Measurements from ENCODE around the gene TRPC4. TPM values are rescaled to one million over a fixed set of nuclear protein-coding genes. Genes with fewer than 3 reads are reported as not detected.

Gene TRPC4
- total RNA-seq, 4 donors from 2014 or later: 0.60 to 1.2 (median 1.1) TPM; not detected in 1

DNA sequence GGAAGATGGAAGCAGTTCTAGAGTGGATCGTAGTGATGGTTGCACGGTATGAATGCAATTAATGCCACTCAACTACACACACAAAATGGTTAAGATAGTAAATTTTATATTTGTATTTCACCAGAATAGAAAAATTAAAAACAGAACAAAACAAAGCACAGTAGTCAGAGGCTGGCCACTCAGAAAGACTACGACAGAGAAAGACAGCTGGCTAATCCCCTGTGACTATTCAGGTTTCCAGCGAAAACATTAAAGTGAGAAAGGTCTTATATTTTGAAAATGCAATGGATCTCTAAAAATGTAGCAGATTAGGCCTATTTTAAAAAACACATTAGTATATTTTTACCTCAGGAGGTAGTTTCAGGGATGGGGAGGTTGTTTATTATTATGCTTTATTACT lies 139.7 kb downstream of the TRPC4 start:
- no peak overlapping the region for H3K27ac ChIP-seq
- H3K36me3 ChIP-seq: no peaks in the 10 kb centered on the region
- no peak overlapping the region for H3K4me3 ChIP-seq
- DNase-seq (ENCODE audit: low spot score in 2 of 2): no peak
- H3K27me3 ChIP-seq: no peaks in the 10 kb centered on the region
- no peaks in the 10 kb centered on the region for H3K9me3 ChIP-seq
- H3K4me1 ChIP-seq: no peaks in the 10 kb centered on the region
- 45 to 58% methylated on average over 4 of the region's 4 CpGs for whole genome bisulfite sequencing, 2 donors
- TF ChIP-seq, protein P1, sequence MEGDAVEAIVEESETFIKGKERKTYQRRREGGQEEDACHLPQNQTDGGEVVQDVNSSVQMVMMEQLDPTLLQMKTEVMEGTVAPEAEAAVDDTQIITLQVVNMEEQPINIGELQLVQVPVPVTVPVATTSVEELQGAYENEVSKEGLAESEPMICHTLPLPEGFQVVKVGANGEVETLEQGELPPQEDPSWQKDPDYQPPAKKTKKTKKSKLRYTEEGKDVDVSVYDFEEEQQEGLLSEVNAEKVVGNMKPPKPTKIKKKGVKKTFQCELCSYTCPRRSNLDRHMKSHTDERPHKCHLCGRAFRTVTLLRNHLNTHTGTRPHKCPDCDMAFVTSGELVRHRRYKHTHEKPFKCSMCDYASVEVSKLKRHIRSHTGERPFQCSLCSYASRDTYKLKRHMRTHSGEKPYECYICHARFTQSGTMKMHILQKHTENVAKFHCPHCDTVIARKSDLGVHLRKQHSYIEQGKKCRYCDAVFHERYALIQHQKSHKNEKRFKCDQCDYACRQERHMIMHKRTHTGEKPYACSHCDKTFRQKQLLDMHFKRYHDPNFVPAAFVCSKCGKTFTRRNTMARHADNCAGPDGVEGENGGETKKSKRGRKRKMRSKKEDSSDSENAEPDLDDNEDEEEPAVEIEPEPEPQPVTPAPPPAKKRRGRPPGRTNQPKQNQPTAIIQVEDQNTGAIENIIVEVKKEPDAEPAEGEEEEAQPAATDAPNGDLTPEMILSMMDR (IDR thresholded peaks at IDR 0.05): no peak
- TF ChIP-seq EP300 (IDR thresholded peaks at IDR 0.05) (no peak), POLR2A (IDR thresholded peaks at IDR 0.05) (no peak)

DNA sequence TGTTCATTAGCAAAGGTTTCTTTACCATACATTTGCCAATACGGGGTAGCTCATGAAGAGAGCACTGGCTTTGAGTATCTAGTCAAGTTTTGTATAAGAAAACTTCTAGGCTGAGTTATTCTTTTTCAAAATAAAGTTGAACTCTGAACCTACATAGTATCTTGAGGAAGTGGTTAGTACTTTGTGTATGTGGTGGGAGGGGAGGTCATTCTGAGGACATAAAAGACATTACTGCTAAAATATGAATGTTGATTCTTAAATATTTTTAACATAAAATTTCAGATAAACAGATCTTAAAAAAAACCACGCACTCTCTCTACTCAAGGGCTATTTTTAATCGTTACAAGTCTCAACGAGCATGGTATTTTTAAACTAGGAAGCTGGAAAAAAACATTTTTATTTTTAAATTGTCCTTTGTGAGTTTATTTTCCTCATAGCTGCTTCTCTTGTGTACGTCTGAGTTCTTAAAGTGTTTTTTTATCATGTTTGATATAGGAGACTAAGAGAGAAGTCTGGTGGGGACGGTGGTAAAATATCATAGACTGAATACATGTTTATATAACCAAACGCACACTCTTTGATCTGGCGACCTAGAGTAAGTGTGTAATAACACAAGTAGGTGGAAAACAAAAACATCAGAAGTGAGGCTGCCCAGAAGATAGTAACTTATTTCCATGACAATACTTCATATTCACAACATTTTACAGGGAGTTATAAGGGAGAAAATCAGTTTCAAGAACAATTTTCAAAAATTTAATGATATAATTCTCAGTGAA lies 153.0 kb downstream of the TRPC4 start:
- no peak for DNase-seq (ENCODE audit: low spot score in 2 of 2)
- Histone ChIP-seq H3K27me3 (no peaks in the 10 kb centered on the region), H3K4me3 (no peak overlapping the region), H3K36me3 (no peaks in the 10 kb centered on the region), H3K27ac (no peak overlapping the region), H3K9me3 (no peaks in the 10 kb centered on the region), H3K4me1 (no peaks in the 10 kb centered on the region)
- no peak for TF ChIP-seq POLR2A (IDR thresholded peaks at IDR 0.05)
- TF ChIP-seq EP300 (IDR thresholded peaks at IDR 0.05): no peak
- TF ChIP-seq, protein P1 (IDR thresholded peaks at IDR 0.05): no peak
- WGBS, 2 donors: 36 to 39% methylated on average over 8 of the region's 8 CpGs

DNA sequence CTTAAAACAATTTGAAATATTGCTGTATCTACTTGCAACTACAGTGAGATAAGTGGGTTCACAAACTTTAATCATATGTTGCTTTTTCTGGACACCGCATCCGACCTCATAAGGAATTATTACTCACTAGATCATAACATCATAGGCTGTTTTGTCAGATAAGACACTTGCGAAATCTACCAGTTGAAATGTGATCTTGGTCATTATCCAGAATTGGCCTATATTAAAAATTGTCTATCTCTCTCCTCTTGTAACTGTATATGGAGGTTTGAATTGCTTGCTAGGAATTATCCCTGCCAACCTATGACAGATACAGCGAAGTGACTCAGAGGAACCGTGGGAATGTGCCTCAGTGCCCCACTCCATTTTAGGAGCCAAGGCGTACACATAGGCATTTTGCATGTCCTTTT lies 154.0 kb downstream of the TRPC4 start:
- no peak for DNase-seq (ENCODE audit: low spot score in 2 of 2)
- TF ChIP-seq EP300 (IDR thresholded peaks at IDR 0.05) (no peak), POLR2A (IDR thresholded peaks at IDR 0.05) (no peak)
- TF ChIP-seq, protein P1 (IDR thresholded peaks at IDR 0.05): no peak
- Histone ChIP-seq H3K36me3 (no peaks in the 10 kb centered on the region), H3K4me3 (no peak overlapping the region), H3K9me3 (no peaks in the 10 kb centered on the region), H3K27ac (no peak overlapping the region), H3K27me3 (no peaks in the 10 kb centered on the region), H3K4me1 (no peaks in the 10 kb centered on the region)
- WGBS, 2 donors: 76 to 90% methylated on average over 6 of the region's 6 CpGs

DNA sequence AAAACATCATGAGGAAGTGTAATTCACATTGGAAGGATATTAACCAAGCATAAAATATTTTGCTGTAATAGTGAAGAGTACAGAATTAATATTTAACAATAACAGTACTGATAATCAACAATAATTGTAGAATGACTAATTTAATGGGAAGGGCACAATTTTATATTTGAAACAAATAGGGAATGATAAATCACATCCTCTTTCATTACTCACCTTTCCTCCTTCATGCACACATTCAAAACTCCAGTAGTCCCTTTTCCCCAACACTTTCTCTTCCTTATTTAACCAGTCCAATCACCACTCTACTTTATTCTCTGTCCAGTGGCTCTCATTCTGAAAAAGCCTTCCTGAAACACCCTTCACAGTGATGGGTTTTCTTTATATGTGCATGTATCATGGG lies 160.3 kb downstream of the TRPC4 start:
- TF ChIP-seq POLR2A (IDR thresholded peaks at IDR 0.05) (no peak), EP300 (IDR thresholded peaks at IDR 0.05) (no peak)
- TF ChIP-seq, protein P1 (IDR thresholded peaks at IDR 0.05): no peak

DNA sequence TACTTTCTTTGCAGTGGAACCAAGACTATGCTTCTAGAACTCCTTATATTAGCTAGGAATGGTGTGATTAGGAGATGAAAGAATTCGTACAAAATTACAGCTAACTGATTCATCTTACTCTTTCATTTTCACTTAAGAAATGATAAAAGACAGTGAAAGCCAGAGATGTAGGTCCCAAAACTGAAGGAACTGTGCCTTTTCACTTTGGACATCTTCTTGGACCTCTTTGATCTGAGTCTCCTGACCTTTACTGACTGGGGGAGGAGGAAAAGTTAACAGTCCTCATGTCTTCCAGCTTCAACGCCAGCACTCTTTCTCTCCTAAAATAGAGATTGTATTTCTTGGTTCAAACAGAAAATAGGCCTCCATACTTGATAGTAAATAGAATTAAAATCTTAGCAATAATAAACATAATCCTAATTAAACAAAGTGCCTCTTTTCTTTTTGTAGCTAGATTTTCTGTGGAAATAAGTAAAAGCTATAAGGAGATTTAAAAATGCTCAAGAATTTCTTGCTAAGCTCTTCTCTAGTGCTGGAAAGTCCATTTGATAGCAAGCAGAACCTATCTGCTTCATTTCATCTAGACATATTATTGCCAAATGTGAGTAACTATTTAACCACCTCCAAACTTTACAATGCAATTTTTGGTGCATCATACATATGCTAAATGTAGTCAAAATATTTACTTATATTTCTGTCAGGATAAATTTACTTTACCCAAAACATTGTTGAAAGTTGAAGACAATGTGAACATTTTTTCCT lies 161.7 kb downstream of the TRPC4 start:
- H3K4me1 ChIP-seq: no peaks in the 10 kb centered on the region
- H3K4me3 ChIP-seq: no peak overlapping the region
- no peak for DNase-seq (ENCODE audit: low spot score in 2 of 2)
- no peak for TF ChIP-seq EP300 (IDR thresholded peaks at IDR 0.05)
- no peaks in the 10 kb centered on the region for H3K9me3 ChIP-seq
- no peaks in the 10 kb centered on the region for H3K36me3 ChIP-seq
- no peaks in the 10 kb centered on the region for H3K27me3 ChIP-seq
- 87 to 93% methylated on average over 2 of the region's 2 CpGs for WGBS, 2 donors
- H3K27ac ChIP-seq: no peak overlapping the region

More for the DNA sequence above, 160.3 kb downstream of the TRPC4 start:
- H3K4me1 ChIP-seq: no peaks in the 10 kb centered on the region
- H3K27me3 ChIP-seq: no peaks in the 10 kb centered on the region
- no peaks in the 10 kb centered on the region for H3K36me3 ChIP-seq
- H3K27ac ChIP-seq: no peak overlapping the region
- H3K4me3 ChIP-seq: no peak overlapping the region
- no peaks in the 10 kb centered on the region for H3K9me3 ChIP-seq
- no peak for DNase-seq (ENCODE audit: low spot score in 2 of 2)
